NCI-H187 (cell line): ENCODE measurements around the gene TMPRSS15.
"Not testable (repeated sequence)": the region's sequence is repeated elsewhere in the genome, so short reads cannot be mapped to it uniquely, and the experiment has no call there.

ENCODE experiments used
- DNase-seq, 2 experiments: peaks; one replicate each; lab custom pipeline; 2025; lab: John Stamatoyannopoulos, UW

TMPRSS15 gene

GRCh38 chr21:18403735-18404450, at the start of gene TMPRSS15:
Gene TMPRSS15 (minus strand): TSS chr21:18403785. CDS start chr21:18403622, 163 bp downstream.
- DNase-seq: no peak

- no peak for DNase-seq
Observed at GRCh38 chr21:18451670-18452069, 48.1 kb upstream of the TMPRSS15 start.

GRCh38 chr21:18449605-18450550, 46.3 kb upstream of the TMPRSS15 start:
- no peak for DNase-seq

- no peak for DNase-seq
Observed at GRCh38 chr21:18443701-18444100, 40.1 kb upstream of the TMPRSS15 start.

GRCh38 chr21:18443085-18443484, 39.5 kb upstream of the TMPRSS15 start:
- DNase-seq: no peak

GRCh38 chr21:18430341-18430740, 26.8 kb upstream of the TMPRSS15 start:
- DNase-seq: no peak

GRCh38 chr21:18424276-18424675, 20.7 kb upstream of the TMPRSS15 start:
- DNase-seq: no peak

- no peak for DNase-seq
Observed at GRCh38 chr21:18417141-18417790, 13.7 kb upstream of the TMPRSS15 start.

- no peak for DNase-seq
Observed at GRCh38 chr21:18411565-18411964, 8.0 kb upstream of the TMPRSS15 start.

DNA sequence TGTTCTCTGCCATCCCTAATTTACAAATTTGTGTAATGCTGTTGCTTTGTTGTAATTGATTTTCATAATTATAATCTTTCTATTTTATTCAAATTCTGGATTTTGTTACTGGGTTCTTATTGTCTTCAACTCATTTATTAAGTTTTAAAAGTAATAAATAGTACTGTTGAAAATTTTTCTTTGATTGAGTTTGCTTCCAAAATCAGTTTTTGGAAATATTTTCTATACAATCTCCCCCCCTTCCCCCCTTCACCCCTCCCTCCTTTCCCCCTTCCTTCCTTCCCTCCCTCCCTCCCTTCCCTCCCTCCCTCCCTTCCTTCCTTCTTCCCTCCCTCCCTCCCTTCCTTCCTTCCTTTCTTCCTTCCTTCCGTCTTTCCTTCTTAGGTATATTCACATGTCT, 6.0 kb upstream of the TMPRSS15 start:
- no peak for DNase-seq

- no peak for DNase-seq
Observed at GRCh38 chr21:18398843-18399242, 4.7 kb downstream of the TMPRSS15 start.

- no peak for DNase-seq
Observed at GRCh38 chr21:18387994-18388393, 15.6 kb downstream of the TMPRSS15 start.

DNA sequence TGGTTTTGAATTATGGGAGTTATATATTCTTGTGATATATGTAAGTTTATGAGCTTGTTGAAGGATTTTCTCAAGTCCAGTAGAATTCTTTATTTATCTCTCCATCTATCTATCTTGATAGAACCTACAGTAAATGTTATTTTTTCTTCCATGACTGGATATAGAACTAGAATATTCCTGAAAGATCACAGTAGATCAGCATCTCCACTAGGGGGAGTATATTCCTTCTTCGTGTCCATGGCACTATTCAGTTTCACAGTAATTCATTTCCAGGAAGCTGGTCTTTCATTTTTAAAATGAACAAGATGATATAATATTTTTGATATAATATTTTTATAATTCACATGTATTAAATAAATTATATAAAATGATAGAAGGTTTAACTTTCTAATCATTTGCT, 18.8 kb downstream of the TMPRSS15 start:
- no peak for DNase-seq

- DNase-seq: not testable (repeated sequence)
Observed at GRCh38 chr21:18382934-18383619, 20.5 kb downstream of the TMPRSS15 start.

DNA sequence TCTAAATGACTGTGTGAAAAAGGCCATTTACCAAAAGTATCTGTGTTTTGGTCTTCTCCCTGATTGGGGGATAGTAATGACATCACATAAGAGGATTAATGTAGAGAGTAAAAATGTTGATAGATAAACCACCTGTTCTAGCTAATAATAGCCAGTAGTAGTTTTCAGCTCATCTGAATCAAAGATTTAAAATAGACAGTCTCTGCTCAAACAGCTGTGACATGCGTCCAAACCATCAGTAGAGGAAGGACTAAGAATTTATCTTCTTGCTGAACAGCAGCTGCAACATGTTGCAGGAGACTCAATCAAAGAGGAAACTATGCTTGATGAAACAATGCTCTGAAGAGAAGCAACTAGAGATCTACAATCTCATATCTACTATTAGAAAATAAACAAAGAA, 21.4 kb downstream of the TMPRSS15 start:
- no peak for DNase-seq

- DNase-seq: no peak
Observed at GRCh38 chr21:18373606-18374005, 30.0 kb downstream of the TMPRSS15 start.

GRCh38 chr21:18370301-18370700, 33.3 kb downstream of the TMPRSS15 start:
- no peak for DNase-seq

DNA sequence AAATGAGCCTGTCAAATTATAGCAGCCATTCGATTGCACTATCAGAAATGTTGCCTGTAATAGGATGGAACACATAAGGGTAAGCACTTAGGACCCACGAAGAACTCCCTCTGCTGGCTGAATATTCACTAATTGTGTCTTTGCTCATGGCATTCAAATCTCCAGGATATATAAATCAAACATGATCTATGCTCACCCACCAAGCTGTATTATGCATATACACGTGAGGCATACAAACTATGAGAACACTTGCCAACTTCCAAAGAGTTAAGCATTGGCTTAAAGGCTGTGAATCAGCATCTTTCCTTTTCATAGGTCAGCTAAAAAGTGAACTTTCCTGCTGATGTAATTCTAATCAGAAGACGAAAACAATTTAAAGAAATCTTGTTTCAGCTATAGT, 34.5 kb downstream of the TMPRSS15 start:
- DNase-seq: no peak

DNA sequence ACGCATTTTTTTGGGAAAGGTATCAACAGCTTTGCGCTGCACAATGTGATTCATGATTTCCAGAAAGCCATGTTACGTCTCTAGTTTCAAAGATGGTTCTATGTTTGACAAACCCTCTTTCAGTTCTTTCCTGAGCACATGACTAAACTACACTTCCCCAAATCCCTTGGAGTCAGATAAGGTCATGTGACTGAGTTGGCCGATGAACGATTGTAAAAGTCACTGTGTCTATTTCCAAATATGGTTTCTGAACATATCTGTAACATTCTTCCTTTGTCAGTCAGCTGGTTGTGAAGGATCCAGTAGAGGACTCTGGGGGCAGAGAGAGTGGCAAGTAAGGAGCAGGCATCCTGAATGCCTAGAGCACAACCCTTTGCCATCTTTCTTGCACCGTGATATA, 35.4 kb downstream of the TMPRSS15 start:
- no peak for DNase-seq

DNA sequence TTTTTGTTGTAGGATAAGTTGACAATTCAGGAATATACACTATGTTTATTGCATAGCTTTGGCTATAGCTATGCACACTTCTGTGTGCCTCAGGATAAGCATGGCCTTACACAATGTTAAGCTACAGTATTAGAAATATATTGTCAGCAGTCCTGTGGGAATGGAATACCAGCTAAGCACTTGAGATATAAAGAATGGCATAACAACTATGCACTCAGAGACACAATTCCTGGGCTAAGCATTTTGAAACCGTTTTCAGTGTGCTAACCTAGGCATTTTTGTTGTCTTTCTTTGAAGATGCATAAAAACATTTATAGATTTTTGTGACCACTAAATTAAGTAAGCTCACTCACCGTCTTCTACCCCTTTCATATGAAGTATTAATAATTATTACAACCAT, 46.8 kb downstream of the TMPRSS15 start:
- no peak for DNase-seq

- no peak for DNase-seq
Observed at GRCh38 chr21:18354947-18355346, 48.6 kb downstream of the TMPRSS15 start.

DNA sequence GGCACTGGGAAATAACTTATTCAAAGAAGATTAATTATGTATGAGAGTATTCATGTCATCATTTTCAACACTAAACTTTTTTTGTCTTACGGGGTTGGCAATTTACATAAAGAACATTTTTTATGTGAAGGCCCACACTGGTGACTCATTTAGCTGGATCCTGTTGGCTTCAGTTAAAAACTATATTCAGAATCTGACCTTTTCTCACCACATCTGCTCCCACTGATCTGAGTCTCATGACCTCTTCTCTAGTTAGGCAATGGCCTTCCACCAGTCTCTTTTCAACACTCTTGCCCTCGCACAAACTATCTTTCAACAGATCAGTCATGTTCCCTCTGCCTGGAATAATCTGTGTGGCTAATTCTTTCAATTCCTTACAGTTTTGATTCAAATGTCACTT, 53.4 kb downstream of the TMPRSS15 start:
- no peak for DNase-seq
